HG02973 (cell line): Measurements from ENCODE around the gene PRSS12.
A peak's percentile ranks its signal among the peaks of the same experiment; 100 is the strongest.
"Not testable (repeated sequence)": the region's sequence is repeated elsewhere in the genome, so short reads cannot be mapped to it uniquely, and the experiment has no call there.

Experiments
- ATAC-seq: cut with Tn5 transposase; IDR thresholded peaks from one replicate; pipeline ENCODE4 v1.9.1; 2021; ENCODE audit warnings: moderate library complexity; ENCODE audit not compliant: unreplicated experiment

Gene PRSS12

DNA sequence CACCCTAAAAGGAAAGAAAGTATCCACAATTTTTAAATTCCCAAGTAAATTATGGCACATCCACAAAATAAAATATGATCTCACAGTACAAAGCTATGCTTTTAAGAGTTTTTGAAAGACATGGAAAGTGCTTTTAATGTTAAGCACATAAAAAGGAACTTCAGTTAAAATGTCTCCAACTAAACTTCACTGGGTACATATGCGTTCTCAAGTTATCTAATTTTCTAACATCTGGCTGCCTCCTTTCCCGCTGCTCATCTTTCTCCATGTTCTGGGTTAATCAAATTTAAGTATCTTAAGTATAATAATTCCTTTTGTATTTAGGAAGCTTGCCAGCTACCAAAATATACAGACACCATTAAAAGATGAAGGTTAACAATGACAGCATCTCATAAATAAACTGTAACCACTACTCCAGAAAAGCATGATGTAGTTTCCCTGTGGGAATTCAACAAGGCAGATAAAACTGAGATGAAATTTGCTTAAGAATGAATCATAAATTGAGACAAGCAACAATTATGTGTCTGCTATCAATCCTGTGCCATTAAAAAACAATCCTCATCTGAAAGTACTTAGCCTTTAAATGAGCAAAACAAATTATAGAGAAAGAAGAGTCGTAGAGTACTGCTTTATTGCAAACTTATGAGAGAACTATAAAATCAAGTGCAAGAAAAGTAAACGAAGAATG is 25.1 kb downstream of the PRSS12 start:
- no peak for ATAC-seq

DNA sequence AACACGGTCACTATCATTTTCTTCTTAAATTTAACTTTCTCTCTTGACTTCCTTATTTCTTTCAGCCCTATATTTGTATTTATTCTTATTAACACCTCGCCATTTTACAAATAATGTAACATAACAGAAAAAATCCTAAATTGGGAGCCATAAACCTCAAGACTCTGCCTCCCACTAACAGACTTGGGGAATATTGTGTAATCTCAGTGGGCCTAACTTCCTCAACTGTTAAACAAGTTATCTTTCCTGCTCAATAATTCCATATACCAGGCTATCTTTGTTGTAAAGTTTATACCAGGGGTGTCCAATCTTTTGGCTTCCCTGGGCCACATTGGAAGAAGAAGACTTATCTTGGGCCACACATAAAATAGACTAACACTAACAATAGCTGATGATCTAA is 26.2 kb downstream of the PRSS12 start:
- ATAC-seq = no peak

- ATAC-seq = no peak
Observed at GRCh38 chr4:118325431-118325830, 27.4 kb downstream of the PRSS12 start.

- ATAC-seq = no peak
Observed at GRCh38 chr4:118322831-118323502, 29.8 kb downstream of the PRSS12 start.

GRCh38 chr4:118318931-118319330 is 33.9 kb downstream of the PRSS12 start:
- no peak for ATAC-seq

DNA sequence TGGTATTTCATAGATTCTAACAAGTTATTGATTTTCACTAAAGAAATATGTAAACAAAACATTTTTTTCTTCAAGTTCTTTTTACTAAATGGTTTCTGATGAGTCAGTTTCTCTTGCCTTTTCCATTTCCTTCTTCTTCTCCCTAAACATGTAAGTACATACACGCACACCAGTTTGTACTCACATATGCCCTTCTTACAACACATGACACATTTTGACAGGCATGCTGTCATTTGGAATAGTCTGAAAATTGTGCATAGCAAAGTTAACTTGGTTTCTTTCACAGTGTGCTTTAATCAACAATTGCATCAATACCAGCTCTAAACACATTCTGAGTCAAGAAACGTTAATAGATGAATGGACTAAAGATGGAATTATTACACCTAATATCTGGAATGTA is 35.1 kb downstream of the PRSS12 start:
- ATAC-seq = no peak

- no peak for ATAC-seq
Observed at GRCh38 chr4:118314221-118314620, 38.6 kb downstream of the PRSS12 start.

DNA sequence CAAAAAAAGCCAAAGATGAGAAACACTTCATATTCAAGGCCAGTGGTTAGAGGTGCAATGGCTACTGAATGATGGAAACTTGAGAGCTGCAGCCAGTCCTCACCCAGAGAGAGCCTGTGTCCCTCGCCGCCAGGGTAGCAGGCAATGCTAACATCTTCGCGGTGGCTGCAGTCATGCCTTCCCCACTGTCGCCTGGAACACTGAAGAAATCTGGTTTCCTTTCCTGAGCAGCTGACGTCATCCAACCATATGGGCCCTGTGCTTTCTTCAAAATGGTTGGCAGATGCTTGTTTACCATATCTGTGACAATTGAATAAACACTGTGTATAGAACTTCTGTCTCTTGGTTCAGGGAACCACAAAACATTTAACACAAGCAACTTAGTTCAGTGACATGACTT is 39.7 kb downstream of the PRSS12 start:
- ATAC-seq = no peak

DNA sequence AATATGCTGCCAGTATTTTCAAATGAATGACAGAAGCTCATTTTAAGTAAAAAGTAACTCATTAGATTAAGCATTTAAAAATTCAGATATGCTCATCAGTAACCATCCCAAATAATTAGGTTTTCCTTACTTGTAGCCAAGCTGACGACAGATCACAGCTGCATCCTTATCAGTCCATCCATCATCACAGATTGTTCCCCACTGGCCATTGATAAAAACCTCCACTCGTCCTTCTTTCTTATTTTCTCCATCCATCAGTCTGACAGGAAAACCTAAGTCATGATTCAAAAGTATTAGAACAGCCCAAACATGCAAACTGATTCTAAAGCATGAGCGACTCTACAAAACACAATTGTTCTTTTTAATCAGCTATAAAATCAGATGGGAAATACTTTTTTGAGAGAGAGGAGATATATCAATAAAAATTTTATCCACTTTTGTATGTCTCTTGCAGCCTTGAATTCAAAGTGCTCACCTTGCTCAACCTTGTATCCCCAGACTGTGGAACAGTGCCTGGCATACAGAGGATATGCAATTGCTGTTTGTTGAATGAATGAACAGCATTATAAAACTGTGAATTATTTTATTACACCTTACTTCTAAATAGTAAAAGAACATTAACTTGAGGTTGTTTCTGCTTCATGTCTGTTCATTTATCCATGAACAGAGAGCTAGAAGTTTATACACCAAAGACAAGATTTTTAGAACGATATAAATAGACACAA is 44.3 kb downstream of the PRSS12 start:
- ATAC-seq = no peak

- no peak for ATAC-seq
Observed at GRCh38 chr4:118307643-118308042, 45.2 kb downstream of the PRSS12 start.

DNA sequence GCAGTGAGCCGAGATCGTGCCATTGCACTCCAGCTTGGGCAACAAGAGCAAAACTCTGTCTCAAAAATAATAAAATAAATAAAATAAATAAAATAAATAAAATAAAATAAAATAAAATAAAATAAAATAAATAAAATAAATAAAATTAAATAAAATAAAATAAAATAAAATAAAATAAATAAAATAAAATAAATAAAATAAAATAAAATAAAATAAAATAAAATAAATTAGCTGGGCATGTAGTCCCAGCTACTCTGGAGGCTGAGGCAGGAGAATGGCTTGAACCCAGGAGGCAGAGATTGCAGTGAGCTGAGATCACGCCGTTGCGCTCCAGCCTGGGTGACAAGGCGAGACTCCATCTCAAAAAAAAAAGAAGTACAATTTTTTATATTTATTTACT is 53.2 kb downstream of the PRSS12 start:
- ATAC-seq = not testable (repeated sequence)

GRCh38 chr4:118296729-118297128 is 56.1 kb downstream of the PRSS12 start:
- ATAC-seq = no peak

DNA sequence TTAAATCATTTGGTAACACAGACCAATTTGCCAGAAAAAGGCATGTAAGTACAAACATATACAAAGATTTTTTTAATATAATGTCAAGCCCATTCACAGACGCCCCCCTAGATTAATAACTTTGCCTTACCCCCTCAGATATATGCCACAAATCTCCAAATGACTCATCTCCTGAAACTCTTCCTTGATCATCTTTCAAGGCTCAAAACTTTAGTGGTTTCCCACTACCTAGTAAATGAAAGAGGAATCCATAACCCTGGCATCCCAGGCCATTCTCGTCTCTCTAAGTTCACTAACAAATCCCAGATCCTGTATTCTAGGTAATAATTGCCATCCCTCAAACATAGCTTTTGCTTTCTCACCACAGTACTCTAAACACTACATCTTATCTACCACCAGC is 61.9 kb downstream of the PRSS12 start:
- no peak for ATAC-seq

DNA sequence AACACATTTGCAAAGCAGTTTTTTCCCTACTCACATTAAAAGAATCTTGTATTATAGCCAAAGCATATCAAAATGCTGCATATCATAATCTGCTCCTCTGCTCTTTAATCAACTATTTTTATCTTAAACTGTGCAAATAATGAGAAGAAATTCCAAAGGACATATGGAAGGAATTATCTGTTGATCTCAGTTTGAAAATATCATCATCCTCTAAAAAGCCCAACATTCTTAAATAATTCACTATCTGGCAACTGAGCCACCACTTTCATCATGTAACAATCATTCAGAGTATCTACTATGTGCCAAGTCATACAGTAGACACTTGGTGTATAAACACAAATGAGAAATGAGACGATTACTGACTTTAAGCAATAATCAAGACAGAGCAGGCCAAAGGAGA is 63.0 kb downstream of the PRSS12 start:
- ATAC-seq = no peak

DNA sequence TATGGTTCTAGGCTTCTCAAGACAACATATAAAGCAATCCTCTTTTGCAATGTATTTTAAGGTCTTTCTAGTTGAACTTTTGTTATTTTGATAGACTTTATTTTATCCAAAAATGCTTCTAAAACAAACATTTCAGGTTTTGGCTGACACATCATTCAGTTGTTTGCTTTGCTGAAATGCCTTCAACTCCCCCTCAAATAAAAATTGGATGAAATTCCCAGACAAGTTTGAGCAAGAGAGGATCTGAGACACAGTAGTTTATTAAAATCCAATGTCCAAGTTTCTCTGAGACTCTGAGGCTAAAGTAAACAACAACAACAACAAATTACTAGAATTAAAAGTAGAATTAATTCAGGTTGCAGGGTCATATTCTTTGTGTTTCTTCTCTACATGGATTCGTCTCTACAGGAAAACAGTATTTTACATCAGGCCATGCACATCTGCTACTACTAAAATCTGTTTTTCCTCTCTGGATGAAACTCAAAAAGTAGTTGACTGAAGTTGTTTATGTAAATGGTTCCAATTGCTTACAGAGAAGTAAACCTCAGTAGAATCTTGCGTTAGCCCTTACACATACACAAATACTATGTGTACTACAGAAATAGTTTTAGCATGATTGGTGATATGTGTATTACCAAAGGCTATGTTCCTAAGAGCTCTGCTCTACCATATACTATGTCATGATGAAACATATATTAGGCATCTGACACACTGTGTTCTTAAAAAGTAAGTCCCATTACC is 64.9 kb downstream of the PRSS12 start:
- ATAC-seq = no peak

GRCh38 chr4:118286685-118287084 is 66.1 kb downstream of the PRSS12 start:
- ATAC-seq = no peak

DNA sequence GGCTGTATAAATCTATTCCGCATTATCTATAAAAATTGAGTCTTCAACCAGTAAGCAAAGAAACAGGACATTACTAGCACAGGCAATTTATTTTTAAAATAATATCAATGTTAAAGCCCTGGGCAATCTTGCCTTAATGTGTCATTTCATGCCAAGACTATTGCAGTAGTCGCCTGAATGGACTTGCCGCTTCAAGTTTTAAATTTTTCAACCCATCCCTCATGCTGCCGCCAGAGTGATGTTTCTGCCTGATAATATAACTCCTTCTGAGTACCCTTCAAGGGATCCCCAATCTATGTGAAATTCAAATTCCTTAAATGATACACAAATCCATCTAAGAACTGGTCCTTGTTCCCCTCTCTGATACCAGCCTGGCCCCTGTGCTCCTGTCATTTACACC is 66.9 kb downstream of the PRSS12 start:
- no peak for ATAC-seq

- ATAC-seq = peak; percentile 64
Observed at GRCh38 chr4:118284169-118284568, 68.6 kb downstream of the PRSS12 start.

- ATAC-seq = no peak
Observed at GRCh38 chr4:118282692-118283091, 70.1 kb downstream of the PRSS12 start.

DNA sequence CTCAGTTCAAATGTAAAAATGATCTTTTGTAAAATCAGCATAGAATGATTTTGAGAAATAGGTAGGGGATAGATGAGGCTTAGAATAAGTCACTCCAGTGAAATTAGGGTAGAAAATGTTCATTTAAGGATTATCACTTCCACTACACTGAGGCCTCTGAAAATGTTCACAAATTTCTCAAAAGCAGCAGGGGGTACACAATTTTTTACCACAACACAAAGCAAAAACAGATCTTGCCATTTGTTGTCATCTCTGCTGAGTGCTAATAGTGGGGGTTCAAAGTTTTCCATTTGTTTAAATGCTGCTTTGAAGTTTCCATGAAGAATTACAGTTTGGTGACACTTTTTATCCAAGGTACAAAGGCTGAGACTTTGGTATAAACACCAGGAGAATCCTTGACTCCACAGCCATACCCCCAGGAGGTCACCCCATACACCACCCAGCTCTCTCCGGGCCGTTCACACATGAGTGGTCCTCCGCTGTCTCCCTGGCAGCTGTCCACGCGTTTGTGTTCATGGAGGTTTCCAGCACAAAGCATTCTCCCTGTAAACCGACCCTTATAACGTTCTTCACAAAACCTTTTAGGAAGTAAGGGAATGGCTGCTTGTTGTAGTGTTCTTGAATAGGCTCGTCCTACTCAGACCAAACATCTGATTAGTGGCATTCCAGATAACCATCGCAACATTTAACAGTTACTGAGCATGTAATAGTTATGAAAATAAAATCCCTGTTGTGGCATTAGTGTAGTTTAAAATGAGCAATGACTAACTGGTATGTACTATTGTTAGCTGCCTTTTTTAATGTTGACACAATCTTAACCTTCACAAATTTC is 71.0 kb downstream of the PRSS12 start:
- no peak for ATAC-seq
